ENCODE data around the gene AFF3.
"Not testable (repeated sequence)": the region's sequence is repeated elsewhere in the genome, so short reads cannot be mapped to it uniquely, and the experiment has no call there.

Gene AFF3

GRCh38 chr2:99957332-99958133 is 184.9 kb downstream of the AFF3 start:
- DNase-seq = no peak

- DNase-seq = no peak
Measured at GRCh38 chr2:99956232-99957030, 186.0 kb downstream of the AFF3 start.

GRCh38 chr2:99953750-99954149 is 188.6 kb downstream of the AFF3 start:
- no peak for DNase-seq

- no peak for DNase-seq
Measured at GRCh38 chr2:99949963-99950362, 192.4 kb downstream of the AFF3 start.

- DNase-seq = no peak
Measured at GRCh38 chr2:99949530-99949929, 192.9 kb downstream of the AFF3 start.

- DNase-seq = no peak
Measured at GRCh38 chr2:99948010-99948409, 194.4 kb downstream of the AFF3 start.

GRCh38 chr2:99947366-99947765 is 195.0 kb downstream of the AFF3 start:
- DNase-seq = not testable (repeated sequence)

- DNase-seq = no peak
Measured at GRCh38 chr2:99944019-99944418, 198.4 kb downstream of the AFF3 start.

GRCh38 chr2:99942561-99943347 is 199.6 kb downstream of the AFF3 start:
- DNase-seq = no peak

- no peak for DNase-seq
Measured at GRCh38 chr2:99940963-99941362, 201.4 kb downstream of the AFF3 start.

- no peak for DNase-seq
Measured at GRCh38 chr2:99939135-99939534, 203.3 kb downstream of the AFF3 start.

GRCh38 chr2:99938250-99938649 is 204.1 kb downstream of the AFF3 start:
- no peak for DNase-seq

GRCh38 chr2:99936065-99936464 is 206.3 kb downstream of the AFF3 start:
- no peak for DNase-seq

GRCh38 chr2:99935662-99936061 is 206.7 kb downstream of the AFF3 start:
- no peak for DNase-seq

GRCh38 chr2:99933894-99934650 is 208.3 kb downstream of the AFF3 start:
- no peak for DNase-seq

GRCh38 chr2:99933491-99933890 is 208.9 kb downstream of the AFF3 start:
- not testable (repeated sequence) for DNase-seq

GRCh38 chr2:99928470-99929053 is 213.8 kb downstream of the AFF3 start:
- no peak for DNase-seq

- not testable (repeated sequence) for DNase-seq
Measured at GRCh38 chr2:99927690-99928207, 214.6 kb downstream of the AFF3 start.

GRCh38 chr2:99926986-99927385 is 215.4 kb downstream of the AFF3 start:
- no peak for DNase-seq

- DNase-seq = no peak
Measured at GRCh38 chr2:99925960-99926359, 216.4 kb downstream of the AFF3 start.

GRCh38 chr2:99922664-99923063 is 219.7 kb downstream of the AFF3 start:
- no peak for DNase-seq

GRCh38 chr2:99921903-99922302 is 220.5 kb downstream of the AFF3 start:
- DNase-seq = no peak
